Sigmoid colon (tissue), 4 donors: Measurements from ENCODE around the gene MC5R.

ENCODE experiments used
- POLR2A ChIP-seq, 2 donors: fragments of 450-650 bp; IDR thresholded peaks; one replicate each; pipeline ENCODE4 v1.6.1; 2016; ENCODE audit warnings: antibody characterized with exemption in 2 of 2, mild to moderate bottlenecking in 2 of 2, moderate library complexity in 2 of 2
- POLR2AphosphoS5 ChIP-seq, 4 donors: sonication (generic); formaldehyde crosslinking; IDR thresholded peaks; one replicate each; pipeline ENCODE4 v1.6.1; 2017; ENCODE audit warnings: antibody characterized with exemption in 4 of 4
- TF ChIP-seq, protein P1 (sequence below), 4 experiments: fragments of 450-650 bp in 3 of 4; fragments of 200-600 bp in 1 of 4; IDR thresholded peaks; one replicate each; pipeline ENCODE4 v1.5.1; 2016 to 2019; ENCODE audit warnings: antibody characterized with exemption in 4 of 4, mild to moderate bottlenecking in 3 of 4, moderate library complexity in 2 of 4

DNA sequence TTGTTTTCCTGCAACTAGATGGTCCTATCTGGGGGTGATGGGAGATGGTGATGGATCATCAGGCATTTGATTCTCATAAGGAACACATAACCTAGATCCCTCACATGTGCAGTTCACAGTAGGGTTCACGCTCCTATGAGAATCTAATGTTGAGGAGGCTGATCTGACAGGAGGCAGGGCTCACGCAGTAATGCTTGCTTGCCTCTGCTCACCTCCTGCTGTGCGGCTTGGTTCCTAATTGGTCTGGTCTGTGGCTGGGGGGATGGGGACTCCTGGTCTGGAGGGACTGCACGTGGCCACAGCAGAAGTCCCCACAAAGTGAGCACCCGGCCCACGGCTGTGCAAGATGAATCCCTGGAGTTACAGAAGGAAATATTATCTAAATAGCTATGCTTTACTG is 11.3 kb downstream of the MC5R start:
- TF ChIP-seq, protein P1, sequence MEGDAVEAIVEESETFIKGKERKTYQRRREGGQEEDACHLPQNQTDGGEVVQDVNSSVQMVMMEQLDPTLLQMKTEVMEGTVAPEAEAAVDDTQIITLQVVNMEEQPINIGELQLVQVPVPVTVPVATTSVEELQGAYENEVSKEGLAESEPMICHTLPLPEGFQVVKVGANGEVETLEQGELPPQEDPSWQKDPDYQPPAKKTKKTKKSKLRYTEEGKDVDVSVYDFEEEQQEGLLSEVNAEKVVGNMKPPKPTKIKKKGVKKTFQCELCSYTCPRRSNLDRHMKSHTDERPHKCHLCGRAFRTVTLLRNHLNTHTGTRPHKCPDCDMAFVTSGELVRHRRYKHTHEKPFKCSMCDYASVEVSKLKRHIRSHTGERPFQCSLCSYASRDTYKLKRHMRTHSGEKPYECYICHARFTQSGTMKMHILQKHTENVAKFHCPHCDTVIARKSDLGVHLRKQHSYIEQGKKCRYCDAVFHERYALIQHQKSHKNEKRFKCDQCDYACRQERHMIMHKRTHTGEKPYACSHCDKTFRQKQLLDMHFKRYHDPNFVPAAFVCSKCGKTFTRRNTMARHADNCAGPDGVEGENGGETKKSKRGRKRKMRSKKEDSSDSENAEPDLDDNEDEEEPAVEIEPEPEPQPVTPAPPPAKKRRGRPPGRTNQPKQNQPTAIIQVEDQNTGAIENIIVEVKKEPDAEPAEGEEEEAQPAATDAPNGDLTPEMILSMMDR (IDR thresholded peaks at IDR 0.05), result no peak
- no peak for TF ChIP-seq POLR2A (IDR thresholded peaks at IDR 0.05)
- no peak for TF ChIP-seq POLR2AphosphoS5 (IDR thresholded peaks at IDR 0.05)
